Natural killer cell treated with Interleukin-12 subunit alpha and Interleukin-12 subunit beta and Interleukin-15 and Interleukin-18, amount 100 ng/mL, for 72 hours (primary cell): ENCODE measurements around the gene GJA3. TPM values are rescaled to one million over a fixed set of nuclear protein-coding genes. Genes with fewer than 3 reads are reported as not detected.

Experiments
- ATAC-seq, 2 donors: fragments of 150-1000 bp; cut with Tn5 transposase in 1 of 2; sonication (Bioruptor Pico), chemical (Tn5 transposase) in 1 of 2; 2 replicates each; pipeline ENCODE4 v1.10.0; 2021
- DNase-seq: peaks from one replicate; pipeline ENCODE4 v3.0.0; 2022; ENCODE audit warnings: low spot score
- H3K27ac Mint-ChIP-seq, 2 donors: 1 replicate in 1 of 2; 2 replicates in 1 of 2; pipeline ENCODE4 v1.8.0; 2022; ENCODE audit warnings: mixed read lengths in 2 of 2, mild to moderate bottlenecking in 1 of 2, moderate library complexity in 1 of 2
- H3K27me3 Mint-ChIP-seq, 2 donors: 1 replicate in 1 of 2; 2 replicates in 1 of 2; pipeline ENCODE4 v1.8.0; 2022; ENCODE audit warnings: mixed read lengths in 2 of 2
- H3K36me3 Mint-ChIP-seq: one replicate; pipeline ENCODE4 v1.8.0; 2022; ENCODE audit warnings: mixed read lengths
- H3K4me1 Mint-ChIP-seq, 2 donors: 1 replicate in 1 of 2; 2 replicates in 1 of 2; pipeline ENCODE4 v1.8.0; 2022; ENCODE audit warnings: low read depth in 2 of 2, mixed read lengths in 2 of 2, mild to moderate bottlenecking in 1 of 2
- H3K4me3 Mint-ChIP-seq: one replicate; pipeline ENCODE4 v1.8.0; 2022; ENCODE audit warnings: mixed read lengths
- H3K9me3 Mint-ChIP-seq: 2 replicates; pipeline ENCODE4 v1.8.0; 2022; ENCODE audit warnings: mixed read lengths
- total RNA-seq, 2 donors: library from RNA; stranded (reverse); gene quantifications; one replicate each; pipeline ENCODE4 v1.2.3, GENCODE V29; 2022

GJA3 gene
- total RNA-seq, 2 donors from 2014 or later = 0.05 to 0.33 TPM

DNA sequence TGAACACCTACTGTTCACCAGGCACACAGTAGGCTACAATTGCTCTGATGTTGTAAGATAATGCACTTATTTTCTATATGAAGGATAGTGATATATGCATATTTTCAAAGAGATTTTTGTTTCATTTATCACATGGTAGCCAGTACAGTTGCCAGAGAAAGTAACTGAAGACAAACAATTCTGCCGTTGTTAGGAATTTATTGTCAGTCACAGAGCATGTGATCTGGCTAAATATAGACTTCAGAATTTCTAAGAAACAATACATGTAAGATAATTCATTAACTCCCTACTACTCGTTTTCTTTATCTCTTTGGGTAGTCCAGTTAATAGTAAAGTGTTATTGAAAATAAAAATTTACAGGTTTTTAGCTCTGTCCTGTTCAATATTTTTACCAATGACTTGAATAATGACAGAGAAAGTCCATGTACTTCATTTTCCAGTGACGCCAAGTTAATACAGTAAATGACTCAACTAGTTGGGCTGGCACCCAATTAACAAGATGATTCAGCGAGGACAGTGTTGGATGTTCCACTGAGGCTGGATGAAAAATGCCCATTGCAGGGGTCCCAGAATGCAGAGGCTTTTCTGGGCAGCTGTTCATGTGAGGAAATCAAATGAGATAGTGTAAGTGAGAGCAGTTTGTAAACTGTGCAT is 35.6 kb downstream of the GJA3 start:
- Mint-ChIP-seq H3K36me3 (no peaks in the 10 kb centered on the region), H3K9me3 (no peaks in the 10 kb centered on the region), H3K27ac (no peak overlapping the region), H3K27me3 (peaks cover 12 to 15% of the 10 kb centered on the region in 2 donors), H3K4me3 (no peak overlapping the region), H3K4me1 (peaks cover 7 to 11% of the 10 kb centered on the region in 2 donors)
- ATAC-seq (no peak), DNase-seq (no peak)

DNA sequence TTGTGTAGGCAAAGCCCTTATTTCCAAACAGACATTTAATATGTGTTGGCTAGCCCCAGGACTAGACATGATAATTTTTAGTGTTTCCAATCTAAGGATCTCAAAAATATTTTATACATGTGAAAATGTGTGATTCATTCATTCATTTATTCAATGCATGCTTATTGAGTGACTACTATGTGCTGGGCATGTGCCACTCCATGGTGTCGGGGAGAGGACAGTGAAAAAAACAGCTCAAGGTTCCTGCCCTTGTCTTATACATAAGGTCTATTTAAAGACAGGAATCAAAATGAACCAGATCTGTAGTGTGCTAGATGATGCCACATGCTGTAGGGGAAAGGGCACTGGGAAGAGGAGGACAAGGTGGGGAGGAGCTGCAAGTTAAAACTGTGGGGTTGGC is 36.5 kb downstream of the GJA3 start:
- DNase-seq (no peak), ATAC-seq (no peak)
- H3K36me3 Mint-ChIP-seq = no peaks in the 10 kb centered on the region
- no peak overlapping the region for H3K4me3 Mint-ChIP-seq
- peaks cover 18 to 25% of the 10 kb centered on the region in 2 donors for H3K27me3 Mint-ChIP-seq
- peaks cover 17 to 20% of the 10 kb centered on the region in 2 donors for H3K4me1 Mint-ChIP-seq
- H3K9me3 Mint-ChIP-seq = no peaks in the 10 kb centered on the region
- no peak overlapping the region for H3K27ac Mint-ChIP-seq

DNA sequence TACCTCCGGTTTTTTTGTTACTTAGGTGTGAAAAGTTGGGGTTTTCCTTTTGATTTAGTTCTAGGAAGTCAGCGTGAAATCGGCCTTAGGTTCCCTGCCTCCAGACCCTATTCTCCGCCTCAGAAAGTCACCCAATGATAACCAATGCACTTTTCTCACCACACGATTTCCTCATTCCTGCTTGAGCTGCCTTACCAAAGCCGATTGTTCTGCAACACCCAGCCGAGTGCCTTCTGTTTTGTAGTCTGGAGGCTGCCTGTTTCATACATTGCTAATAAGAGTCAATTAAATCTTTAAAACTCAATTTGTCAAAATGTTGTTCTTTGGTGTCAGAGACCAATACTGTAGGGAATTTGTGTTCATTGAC is 39.7 kb downstream of the GJA3 start:
- peaks cover 21 to 24% of the 10 kb centered on the region in 2 donors for H3K4me1 Mint-ChIP-seq
- no peak for DNase-seq

DNA sequence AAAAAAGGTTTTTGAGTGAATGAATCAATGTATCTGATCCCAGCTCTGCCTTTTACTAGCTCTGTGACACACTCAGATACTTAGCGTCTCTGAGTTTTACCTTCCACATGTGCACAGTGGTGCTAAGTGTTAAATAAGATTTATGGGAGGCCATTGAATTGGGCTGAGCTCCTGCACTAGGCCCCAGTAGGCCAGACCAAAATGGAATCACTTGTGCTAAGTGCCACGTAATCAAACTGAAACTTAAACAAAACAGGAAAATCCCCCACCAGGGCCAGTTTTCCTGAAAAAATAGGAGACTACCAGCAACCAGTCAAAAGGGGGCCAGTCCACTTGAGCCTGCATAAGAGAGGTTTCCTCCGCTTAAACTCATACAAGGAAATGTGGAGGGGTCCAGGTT is 40.9 kb downstream of the GJA3 start:
- no peak for DNase-seq
- no peak for ATAC-seq
- Mint-ChIP-seq H3K4me3 (peak overlapping the region; percentile 85), H3K27ac (peak overlapping the region; percentile 42 to 76), H3K9me3 (no peaks in the 10 kb centered on the region), H3K27me3 (peaks cover 18 to 24% of the 10 kb centered on the region in 2 donors), H3K36me3 (no peaks in the 10 kb centered on the region), H3K4me1 (peaks cover 21 to 24% of the 10 kb centered on the region in 2 donors)

More for the DNA sequence above, 39.7 kb downstream of the GJA3 start:
- Mint-ChIP-seq H3K36me3 (no peaks in the 10 kb centered on the region), H3K9me3 (no peaks in the 10 kb centered on the region), H3K27me3 (peaks cover 21 to 30% of the 10 kb centered on the region in 2 donors), H3K27ac (peak overlapping the region in 1 of 2 donors; percentile 76), H3K4me3 (peak overlapping the region; percentile 85)
- ATAC-seq = peak; percentile 57 to 66

DNA sequence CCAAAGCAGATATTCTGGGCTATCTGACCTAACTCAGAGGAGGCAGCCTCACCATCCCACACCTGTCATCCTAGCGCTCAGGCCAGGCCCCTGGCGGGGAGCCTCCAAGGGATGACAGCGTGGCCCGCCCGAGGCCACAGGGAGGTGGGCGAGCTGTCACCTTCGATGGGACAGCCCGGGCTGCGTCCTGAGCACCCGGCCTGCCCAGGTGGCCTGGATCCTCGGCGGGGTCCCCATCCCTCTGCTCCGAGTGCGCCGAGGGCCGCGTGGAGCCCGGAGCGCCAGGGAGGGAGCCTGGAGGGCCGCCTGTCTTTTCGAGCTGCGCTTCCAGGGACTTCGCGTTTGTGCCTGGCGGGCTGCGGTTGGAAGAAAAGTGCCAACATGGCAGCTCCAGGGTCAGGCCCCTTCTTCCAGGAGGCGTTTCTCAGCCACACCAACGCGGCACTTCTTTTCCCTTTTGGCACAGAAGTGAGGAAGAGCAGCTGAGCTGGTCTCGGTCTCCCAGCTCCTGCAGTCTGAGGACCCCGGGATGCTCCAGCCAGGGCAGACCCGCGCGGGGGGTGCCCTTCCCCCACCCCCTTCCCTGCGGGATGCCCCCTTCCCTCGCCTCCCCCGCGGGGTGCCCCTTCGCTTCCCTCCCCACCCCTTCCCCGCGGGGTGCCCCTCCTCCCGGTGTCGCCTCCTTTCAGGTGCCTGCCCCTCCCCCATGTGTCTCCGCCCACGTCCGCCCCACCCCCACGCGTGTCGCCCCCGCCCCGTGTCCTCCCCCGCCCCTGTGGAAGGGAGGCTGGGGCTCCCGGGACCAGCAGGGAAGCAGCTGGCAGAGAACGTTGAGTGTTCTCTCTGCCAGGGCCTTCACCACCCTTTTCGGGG is 42.3 kb downstream of the GJA3 start:
- DNase-seq (no peak), ATAC-seq (peak in 1 of 2 donors; percentile 34)

DNA sequence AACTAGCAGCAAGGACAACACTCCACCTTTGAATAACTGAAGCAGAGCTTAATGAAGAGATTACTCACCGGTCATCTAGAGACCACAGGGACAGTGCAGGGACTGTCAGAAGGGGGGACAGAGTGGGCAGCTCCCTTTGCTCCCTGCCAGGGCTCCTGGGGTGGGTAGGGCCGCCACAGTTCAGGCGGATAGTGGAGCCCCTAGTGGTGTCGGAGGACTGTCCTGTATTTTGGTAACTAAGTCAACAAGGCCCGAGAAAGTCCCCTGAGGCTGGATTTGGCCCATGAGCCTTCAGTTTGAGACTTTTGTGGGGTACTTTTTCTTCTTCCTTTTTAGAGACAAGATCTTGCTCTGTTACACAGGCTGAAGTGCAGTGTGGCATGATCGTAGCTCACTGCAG is 44.6 kb downstream of the GJA3 start:
- Mint-ChIP-seq H3K4me3 (no peak overlapping the region), H3K9me3 (no peaks in the 10 kb centered on the region), H3K27ac (no peak overlapping the region), H3K36me3 (no peaks in the 10 kb centered on the region), H3K4me1 (peaks cover 19 to 22% of the 10 kb centered on the region in 2 donors), H3K27me3 (peaks cover 9 to 19% of the 10 kb centered on the region in 2 donors)
- DNase-seq (no peak), ATAC-seq (no peak)

More for the DNA sequence above, 42.3 kb downstream of the GJA3 start:
- H3K27me3 Mint-ChIP-seq = peaks cover 14 to 16% of the 10 kb centered on the region in 2 donors
- peak overlapping the region; percentile 42 to 76 for H3K27ac Mint-ChIP-seq
- H3K9me3 Mint-ChIP-seq = no peaks in the 10 kb centered on the region
- H3K4me3 Mint-ChIP-seq = peak overlapping the region; percentile 85
- H3K36me3 Mint-ChIP-seq = no peaks in the 10 kb centered on the region
- peaks cover 21 to 24% of the 10 kb centered on the region in 2 donors for H3K4me1 Mint-ChIP-seq

DNA sequence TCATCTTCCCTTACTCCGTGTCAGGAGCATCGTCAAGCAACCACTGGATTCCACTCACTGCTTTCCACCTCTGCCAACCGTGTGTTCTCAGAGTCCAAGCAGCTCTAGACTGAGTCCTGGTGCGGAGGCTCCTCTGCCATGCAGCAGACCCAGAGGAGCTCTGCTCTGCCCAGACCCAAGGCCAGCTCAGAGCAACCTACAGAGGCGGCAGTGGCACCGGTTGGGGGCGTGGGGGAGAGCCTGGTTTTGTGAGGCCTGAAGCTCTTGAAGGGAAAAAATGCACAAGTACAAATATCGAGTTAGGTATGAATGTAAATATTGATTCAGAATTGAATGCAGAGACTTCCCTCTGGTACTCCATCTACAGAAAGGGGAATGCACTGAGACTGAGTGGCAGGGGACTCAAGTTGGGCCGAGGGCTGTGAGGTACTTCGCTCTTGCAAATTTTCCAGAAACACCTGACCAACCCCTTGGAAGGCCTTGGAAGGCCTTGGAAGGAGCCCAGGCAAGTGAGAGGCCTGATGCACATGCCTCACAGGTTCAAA is 46.7 kb downstream of the GJA3 start:
- ATAC-seq (no peak), DNase-seq (no peak)
- H3K27ac Mint-ChIP-seq = no peak overlapping the region
- H3K9me3 Mint-ChIP-seq = no peaks in the 10 kb centered on the region
- no peaks in the 10 kb centered on the region for H3K36me3 Mint-ChIP-seq
- peaks cover 2 to 9% of the 10 kb centered on the region in 2 donors for H3K27me3 Mint-ChIP-seq
- H3K4me1 Mint-ChIP-seq = peaks cover 2 to 3% of the 10 kb centered on the region in 2 donors
- H3K4me3 Mint-ChIP-seq = no peak overlapping the region

DNA sequence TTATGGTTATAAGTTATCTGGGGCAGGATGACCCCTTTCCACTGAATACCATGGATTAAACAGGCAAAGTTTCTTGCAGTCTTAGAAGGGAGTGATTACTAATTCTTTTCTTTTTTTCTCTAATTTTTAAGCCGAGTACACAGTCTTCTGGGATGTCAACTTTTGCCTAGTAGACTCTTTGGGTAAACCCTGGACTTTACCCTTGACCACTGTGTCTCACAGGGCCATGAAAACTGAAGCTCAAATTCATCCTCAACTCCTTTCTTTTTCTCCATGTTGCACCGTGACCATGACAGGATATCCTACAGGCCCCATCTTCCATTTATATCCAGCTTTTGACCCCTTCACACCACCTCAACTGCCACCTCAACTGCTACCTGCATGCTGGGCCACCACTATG is 51.8 kb downstream of the GJA3 start:
- no peaks in the 10 kb centered on the region for H3K4me1 Mint-ChIP-seq
- no peak overlapping the region for H3K4me3 Mint-ChIP-seq
- no peak overlapping the region for H3K27ac Mint-ChIP-seq
- H3K9me3 Mint-ChIP-seq = no peaks in the 10 kb centered on the region
- ATAC-seq = no peak
- peaks cover 17 to 18% of the 10 kb centered on the region in 2 donors for H3K27me3 Mint-ChIP-seq
- no peak for DNase-seq
- H3K36me3 Mint-ChIP-seq = no peaks in the 10 kb centered on the region

DNA sequence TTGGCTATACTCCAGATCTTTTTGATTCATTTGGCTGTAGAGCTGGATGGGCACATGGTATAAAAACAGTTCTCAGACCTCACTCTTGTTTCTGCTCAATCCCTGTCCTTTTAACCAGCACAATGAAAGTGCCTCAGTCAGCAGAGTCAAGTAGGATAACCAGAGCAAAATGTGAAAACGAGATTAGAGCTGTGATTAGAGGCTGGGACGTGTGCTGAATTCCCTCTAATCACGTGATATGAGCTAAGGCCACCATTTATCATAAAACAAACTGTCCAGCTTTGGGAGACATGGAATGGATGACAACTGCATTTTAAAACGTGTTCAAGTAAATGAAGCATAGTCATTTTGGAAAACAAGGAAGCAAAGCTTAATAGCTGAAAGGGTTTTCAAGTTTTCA is 54.1 kb downstream of the GJA3 start:
- Mint-ChIP-seq H3K4me3 (no peak overlapping the region), H3K36me3 (no peaks in the 10 kb centered on the region), H3K27ac (no peak overlapping the region), H3K27me3 (peaks cover 29 to 30% of the 10 kb centered on the region in 2 donors), H3K4me1 (no peaks in the 10 kb centered on the region), H3K9me3 (no peaks in the 10 kb centered on the region)
- DNase-seq (no peak), ATAC-seq (no peak)

DNA sequence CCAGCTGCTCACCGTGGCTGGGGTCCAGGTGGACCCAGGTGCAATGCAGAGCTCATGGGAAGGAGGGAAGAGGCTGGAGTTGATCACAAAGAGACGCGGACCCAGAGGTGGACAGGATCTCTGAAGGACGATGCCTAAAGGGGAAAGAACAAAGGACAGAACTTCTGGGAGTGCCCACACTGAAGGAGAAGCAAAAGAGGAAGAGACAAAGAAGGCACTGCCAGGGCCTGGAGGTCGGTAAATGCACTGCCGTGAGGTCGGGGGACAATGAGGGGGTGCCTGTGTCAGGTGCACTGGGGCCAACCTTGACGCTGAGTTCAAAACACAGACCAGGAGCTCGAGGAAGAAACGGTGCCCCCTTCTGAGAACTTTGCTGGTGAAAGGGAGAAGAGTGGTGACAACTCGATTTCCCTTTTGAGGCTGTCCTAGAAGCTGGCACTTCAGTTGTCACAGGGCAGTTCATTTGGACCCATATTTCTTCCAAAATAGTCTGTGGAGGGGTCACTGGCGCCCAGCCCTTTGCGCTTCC is 55.6 kb downstream of the GJA3 start:
- DNase-seq (no peak), ATAC-seq (no peak)
- Mint-ChIP-seq H3K27ac (no peak overlapping the region), H3K27me3 (peaks cover 33 to 38% of the 10 kb centered on the region in 2 donors), H3K4me1 (no peaks in the 10 kb centered on the region), H3K4me3 (no peak overlapping the region), H3K9me3 (no peaks in the 10 kb centered on the region), H3K36me3 (no peaks in the 10 kb centered on the region)

DNA sequence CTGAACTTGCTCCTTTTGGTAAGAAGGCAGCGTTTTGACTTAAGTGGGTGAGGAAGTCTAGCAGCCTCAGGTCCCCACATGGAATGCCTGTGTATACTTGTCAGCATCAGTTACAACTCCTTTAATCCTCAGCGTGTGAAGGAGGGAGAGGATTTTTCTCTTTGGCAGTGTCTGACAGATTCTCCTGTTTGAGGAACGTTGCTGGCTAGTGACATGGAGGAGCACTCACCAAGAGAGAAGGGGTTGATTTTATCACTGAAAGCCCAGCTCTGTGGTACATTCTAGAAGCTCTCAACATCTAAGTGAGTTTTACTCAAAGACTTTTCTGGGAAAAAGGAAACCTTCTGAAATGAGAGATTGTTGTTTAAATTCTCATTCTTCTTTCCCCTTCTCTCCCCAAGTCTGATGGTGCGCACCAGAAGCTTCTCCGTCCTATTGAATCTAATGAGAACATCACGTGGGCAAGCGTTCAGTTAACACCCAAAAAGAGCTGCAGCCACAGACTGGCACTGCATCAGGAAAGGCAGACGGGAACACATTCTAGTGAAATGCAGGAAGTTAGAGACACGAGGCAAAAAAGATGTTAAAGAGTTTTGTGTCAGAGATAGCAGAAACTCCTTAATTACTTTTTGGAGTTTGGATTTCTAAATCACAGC is 58.2 kb downstream of the GJA3 start:
- H3K4me1 Mint-ChIP-seq = no peaks in the 10 kb centered on the region
- no peak for DNase-seq
- H3K27me3 Mint-ChIP-seq = peaks cover 52 to 55% of the 10 kb centered on the region in 2 donors
- no peak for ATAC-seq
- no peak overlapping the region for H3K27ac Mint-ChIP-seq
- H3K36me3 Mint-ChIP-seq = no peaks in the 10 kb centered on the region
- H3K9me3 Mint-ChIP-seq = no peaks in the 10 kb centered on the region
- no peak overlapping the region for H3K4me3 Mint-ChIP-seq

DNA sequence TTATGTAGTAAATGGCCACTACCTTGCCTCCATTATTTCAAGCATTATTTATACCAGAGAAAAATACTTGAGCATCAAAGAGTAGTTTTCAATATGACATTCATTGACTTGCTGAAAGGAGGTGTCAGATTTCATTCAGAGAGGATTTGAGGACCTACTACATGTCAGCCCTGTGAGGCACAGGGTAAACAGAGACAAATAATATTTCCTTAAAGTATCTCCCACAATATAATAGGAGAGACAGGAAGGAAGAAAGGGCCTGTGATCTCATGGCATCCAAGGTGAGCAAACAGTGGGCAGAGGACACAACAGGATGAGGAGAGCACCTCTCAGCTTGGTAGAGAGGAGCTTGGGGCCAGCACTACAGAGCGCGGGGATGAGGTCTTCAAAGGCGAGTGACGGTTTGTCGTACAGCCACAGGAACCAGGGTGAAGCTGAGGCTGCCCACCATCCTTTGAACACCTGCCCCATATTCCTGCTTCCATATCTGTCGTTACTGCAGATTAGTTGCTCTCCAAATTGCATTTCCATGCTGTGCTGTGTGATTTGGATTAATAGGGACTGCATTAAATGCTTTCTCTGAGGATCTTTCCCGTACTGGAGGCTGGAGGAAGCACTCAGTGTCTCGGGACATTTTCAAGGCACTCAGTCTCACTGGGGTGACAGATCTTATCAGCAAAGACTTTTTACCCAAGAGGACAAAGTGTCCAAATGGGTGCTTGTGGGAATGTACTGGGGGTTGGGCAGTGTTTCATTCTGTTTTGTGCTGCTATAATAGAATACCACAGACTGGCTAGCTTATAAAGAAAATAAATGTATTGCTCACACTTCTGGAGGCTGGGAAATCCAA is 59.2 kb downstream of the GJA3 start:
- no peaks in the 10 kb centered on the region for H3K9me3 Mint-ChIP-seq
- H3K27me3 Mint-ChIP-seq = peaks cover 54 to 57% of the 10 kb centered on the region in 2 donors

DNA sequence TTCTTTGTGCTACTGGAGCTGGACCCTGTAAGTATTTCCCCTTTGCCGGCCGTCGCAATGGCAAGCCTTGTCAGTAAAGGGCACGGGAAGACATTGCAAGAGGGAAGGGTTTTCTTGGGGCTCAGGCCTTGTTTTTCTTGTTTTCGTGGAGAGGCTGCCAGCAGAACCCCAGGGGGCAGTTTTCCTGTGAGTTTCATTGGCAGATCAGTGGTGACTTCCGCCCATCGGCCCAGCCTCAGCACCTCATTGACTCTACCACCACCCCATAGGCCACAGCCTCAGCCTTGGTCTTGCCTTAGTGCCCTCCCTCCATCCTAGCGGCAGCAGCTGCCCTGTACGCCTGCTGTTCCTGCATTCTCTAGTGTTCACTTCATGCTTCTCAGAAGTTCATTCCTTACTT is 61.5 kb downstream of the GJA3 start:
- H3K27me3 Mint-ChIP-seq = peaks cover 47 to 56% of the 10 kb centered on the region in 2 donors
- DNase-seq (no peak), ATAC-seq (peak in 1 of 2 donors; percentile 11)
- no peak overlapping the region for H3K4me3 Mint-ChIP-seq
- no peak overlapping the region for H3K27ac Mint-ChIP-seq
- no peaks in the 10 kb centered on the region for H3K4me1 Mint-ChIP-seq
- H3K9me3 Mint-ChIP-seq = no peaks in the 10 kb centered on the region
- H3K36me3 Mint-ChIP-seq = no peaks in the 10 kb centered on the region

More for the DNA sequence above, 59.2 kb downstream of the GJA3 start:
- Mint-ChIP-seq H3K36me3 (no peaks in the 10 kb centered on the region), H3K4me1 (no peaks in the 10 kb centered on the region), H3K27ac (no peak overlapping the region), H3K4me3 (no peak overlapping the region)
- ATAC-seq = peak in 1 of 2 donors; percentile 52
- DNase-seq = no peak
